ENCODE results near the gene ZNF70. TPM values are rescaled to one million over a fixed set of nuclear protein-coding genes. Genes with fewer than 3 reads are reported as not detected.

The ZNF70 gene
- total and polyA plus RNA-seq, 9 of the 15 experiments (the other 6 are each of a cell fraction or from before 2014, with no cell fraction given), result 0.14 to 3.3 (median 1.4) TPM

DNA sequence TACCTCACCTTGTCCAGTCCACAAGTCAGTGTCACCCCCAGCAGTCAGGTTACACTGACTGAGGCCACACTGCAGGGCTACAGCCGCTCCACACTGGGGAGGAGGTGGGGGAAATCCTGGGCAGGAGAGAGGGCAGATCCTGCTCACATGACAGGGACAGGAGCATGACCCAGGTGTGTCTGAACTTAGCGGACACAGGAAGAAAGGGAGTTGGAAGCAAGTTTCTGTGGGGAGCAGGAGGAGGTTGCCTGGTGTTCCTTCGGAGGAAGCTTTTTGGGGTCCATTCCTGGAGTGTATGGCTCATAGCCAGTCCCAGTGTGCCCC lies 27.6 kb upstream of the ZNF70 start:
- Histone ChIP-seq H3K79me2 (ENCODE audit: control insufficient read depth, insufficient read depth, low read length) (no peaks in the 10 kb centered on the region), H3K9me1 (ENCODE audit: control insufficient read depth, insufficient read depth, low read length) (no peaks in the 10 kb centered on the region), H3K4me1 (replicated peaks in 1 of 2; ENCODE audit: control insufficient read depth in 2 of 2, insufficient read depth in 2 of 2, low read length in 2 of 2) (peaks cover 0 to 25% of the 10 kb centered on the region in 2 experiments; a peak in 2 of 5 replicates), H3K4me3 (no peak overlapping the region), H3K36me3 (ENCODE audit: control insufficient read depth, insufficient read depth, low read length) (no peaks in the 10 kb centered on the region), H3K9me3 (replicated peaks; ENCODE audit: control insufficient read depth, insufficient read depth, low read depth, low read length) (no peaks in the 10 kb centered on the region), H3K27me3 (ENCODE audit: control insufficient read depth in 2 of 2, insufficient read depth in 2 of 2, low read length in 2 of 2) (no peaks in the 10 kb centered on the region), H3K27ac (ENCODE audit: extremely low read depth, low read depth, low read length) (no peak overlapping the region), H2AFZ (ENCODE audit: low read depth, low read length) (no peak overlapping the region), H3K4me2 (ENCODE audit: insufficient read depth, low read length) (no peak overlapping the region), H4K20me1 (replicated peaks; ENCODE audit: control insufficient read depth, insufficient read depth, low read length) (no peaks in the 10 kb centered on the region), H3K9ac (ENCODE audit: insufficient read depth in 1 of 2, low read depth in 2 of 2, low read length in 2 of 2) (no peak overlapping the region; a peak in 1 of 4 replicates)
- WGBS (ENCODE audit: insufficient coverage, low coverage, missing lambda C conversion rate), result 18% methylated on average over 3 of the region's 3 CpGs
- no peak for FAIRE-seq
- in situ Hi-C loops (cut with MboI) (no loop called here), intact Hi-C loops (cut with micrococcal nuclease) (no loop called here)
- no peak for ATAC-seq
- BruUV-seq (replicated peaks), result no TSS peak
- ChIA-PET CTCF (ENCODE audit: low intra/inter-chr PET ratio) (no interaction called here), POLR2A (interaction anchor here (1.0 to 1.1 kb wide), 2 partner anchors 11 to 588 kb away, joined by 3 to 4 read pairs; no protein-coding TSS in a partner anchor)
- no peak for TF ChIP-seq ESRRB (CRISPR knock-in tag; IDR thresholded peaks at IDR 0.05; ENCODE audit: borderline replicate concordance)
- no peak for TF ChIP-seq GTF2F1 (IDR thresholded peaks at IDR 0.05; ENCODE audit: low read depth, low read length)
- no peak for TF ChIP-seq RUNX1 (IDR thresholded peaks at IDR 0.05; ENCODE audit: low read depth)
- TF ChIP-seq, protein P1, sequence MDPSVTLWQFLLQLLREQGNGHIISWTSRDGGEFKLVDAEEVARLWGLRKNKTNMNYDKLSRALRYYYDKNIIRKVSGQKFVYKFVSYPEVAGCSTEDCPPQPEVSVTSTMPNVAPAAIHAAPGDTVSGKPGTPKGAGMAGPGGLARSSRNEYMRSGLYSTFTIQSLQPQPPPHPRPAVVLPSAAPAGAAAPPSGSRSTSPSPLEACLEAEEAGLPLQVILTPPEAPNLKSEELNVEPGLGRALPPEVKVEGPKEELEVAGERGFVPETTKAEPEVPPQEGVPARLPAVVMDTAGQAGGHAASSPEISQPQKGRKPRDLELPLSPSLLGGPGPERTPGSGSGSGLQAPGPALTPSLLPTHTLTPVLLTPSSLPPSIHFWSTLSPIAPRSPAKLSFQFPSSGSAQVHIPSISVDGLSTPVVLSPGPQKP (CRISPR knock-in tag; IDR thresholded peaks at IDR 0.05), result no peak
- no peak for TF ChIP-seq U2AF2 (optimal IDR thresholded peaks at IDR 0.05; ENCODE audit: low read depth, low read length)
- TF ChIP-seq SRSF1 (IDR thresholded peaks at IDR 0.05; ENCODE audit: low read depth, low read length), result no peak
- no peak for TF ChIP-seq MBD2 (IDR thresholded peaks at IDR 0.05; ENCODE audit: borderline replicate concordance, low read depth)
- no peak for TF ChIP-seq ETV5 (CRISPR knock-in tag; IDR thresholded peaks at IDR 0.05; ENCODE audit: low read depth)
- no peak for TF ChIP-seq MIER1 (IDR thresholded peaks at IDR 0.05; ENCODE audit: low read depth)
- no peak for TF ChIP-seq SNIP1 (IDR thresholded peaks at IDR 0.05; ENCODE audit: low read depth)
- no peak for TF ChIP-seq JUN (IDR thresholded peaks at IDR 0.05; ENCODE audit: borderline replicate concordance, low read depth, low read length)
- no peak for TF ChIP-seq JUN (CRISPR knock-in tag; IDR thresholded peaks at IDR 0.05; ENCODE audit: borderline replicate concordance)
- TF ChIP-seq, protein P2, sequence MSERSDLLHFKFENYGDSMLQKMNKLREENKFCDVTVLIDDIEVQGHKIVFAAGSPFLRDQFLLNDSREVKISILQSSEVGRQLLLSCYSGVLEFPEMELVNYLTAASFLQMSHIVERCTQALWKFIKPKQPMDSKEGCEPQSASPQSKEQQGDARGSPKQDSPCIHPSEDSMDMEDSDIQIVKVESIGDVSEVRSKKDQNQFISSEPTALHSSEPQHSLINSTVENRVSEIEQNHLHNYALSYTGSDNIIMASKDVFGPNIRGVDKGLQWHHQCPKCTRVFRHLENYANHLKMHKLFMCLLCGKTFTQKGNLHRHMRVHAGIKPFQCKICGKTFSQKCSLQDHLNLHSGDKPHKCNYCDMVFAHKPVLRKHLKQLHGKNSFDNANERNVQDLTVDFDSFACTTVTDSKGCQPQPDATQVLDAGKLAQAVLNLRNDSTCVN (CRISPR knock-in tag; IDR thresholded peaks at IDR 0.05), result no peak
- TF ChIP-seq, protein P3, sequence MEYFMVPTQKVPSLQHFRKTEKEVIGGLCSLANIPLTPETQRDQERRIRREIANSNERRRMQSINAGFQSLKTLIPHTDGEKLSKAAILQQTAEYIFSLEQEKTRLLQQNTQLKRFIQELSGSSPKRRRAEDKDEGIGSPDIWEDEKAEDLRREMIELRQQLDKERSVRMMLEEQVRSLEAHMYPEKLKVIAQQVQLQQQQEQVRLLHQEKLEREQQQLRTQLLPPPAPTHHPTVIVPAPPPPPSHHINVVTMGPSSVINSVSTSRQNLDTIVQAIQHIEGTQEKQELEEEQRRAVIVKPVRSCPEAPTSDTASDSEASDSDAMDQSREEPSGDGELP (CRISPR knock-in tag; IDR thresholded peaks at IDR 0.05; ENCODE audit: borderline replicate concordance), result no peak
- TF ChIP-seq ZNF311 (CRISPR knock-in tag; IDR thresholded peaks at IDR 0.05), result no peak
- TF ChIP-seq SREBF2 (CRISPR knock-in tag; IDR thresholded peaks at IDR 0.05), result no peak
- no peak for TF ChIP-seq TAF9B (IDR thresholded peaks at IDR 0.05; ENCODE audit: partially characterized antibody)
- TF ChIP-seq NR2C2 (CRISPR knock-in tag; IDR thresholded peaks at IDR 0.05), result no peak
- no peak for TF ChIP-seq NR2C2 (tag; IDR thresholded peaks at IDR 0.05)
- no peak for TF ChIP-seq CBX8 (IDR thresholded peaks at IDR 0.05; ENCODE audit: borderline replicate concordance, extremely low read depth, low read depth, low read length, poor library complexity, severe bottlenecking)
- TF ChIP-seq ZNF561 (CRISPR knock-in tag; conservative IDR thresholded peaks at IDR 0.05), result no peak
- DNase-seq (ENCODE audit: extremely low read depth in 1 of 4, low spot score in 3 of 4), result no peak

Measured in K562 (cell line).